Cardiac septum (tissue), 1 donor: ENCODE results near the gene REM2. TPM values are rescaled to one million over a fixed set of nuclear protein-coding genes. Genes with fewer than 3 reads are reported as not detected.
A peak's percentile ranks its signal among the peaks of the same experiment; 100 is the strongest.

Experiments
- DNase-seq: peaks from one replicate; pipeline ENCODE4 v3.0.0-alpha.2; 2020; ENCODE audit warnings: low spot score
- intact Hi-C: fragments of 100-400 bp; cut with DNase I; formaldehyde crosslinking; loops from one replicate; pipeline ENCODE4 v1.14.0; 2022
- total RNA-seq: library from RNA; stranded (reverse); fragmentation: NEBNext Ultra II Directional; extraction: Animal tissue kit (Norgen Biotek cat#: 25700); gene quantifications from one replicate; pipeline ENCODE4 v1.2.1, GENCODE V29; 2021
- donor health status: DM: no; HTN: no; CAD: no.

The REM2 gene
- total RNA-seq, 1 donor from 2014 or later = 0.19 TPM

- intact Hi-C loops = loop anchor here (1.0 to 5.0 kb wide), 2 partner anchors 46 to 111 kb away; partner anchors contain the start of genes AJUBA and RBM23
- DNase-seq = no peak
Measured at GRCh38 chr14:22870811-22871223, 12.2 kb upstream of the REM2 start.

GRCh38 chr14:22871224-22872032 lies 11.6 kb upstream of the REM2 start, which contains the start of gene LRP10:
Gene LRP10, plus strand, starts transcription at chr14:22871740. Its CDS starts 564 bp downstream, at chr14:22872304.
- intact Hi-C loops = loop anchor here (1.0 to 5.0 kb wide), 2 partner anchors 46 to 111 kb away; partner anchors contain the start of genes AJUBA and RBM23
- peak; percentile 97 for DNase-seq

GRCh38 chr14:22872033-22872832 lies 10.8 kb upstream of the REM2 start:
- DNase-seq = peak; percentile 92
- intact Hi-C loops = loop anchor here (5.0 kb wide), 1 partner anchor 45 kb away; the partner anchor contains the start of gene RBM23

GRCh38 chr14:22872833-22873520 lies 10.0 kb upstream of the REM2 start:
- intact Hi-C loops = loop anchor here (5.0 kb wide), 1 partner anchor 44 kb away; the partner anchor contains the start of gene RBM23
- DNase-seq = no peak

GRCh38 chr14:22875003-22875747 lies 7.8 kb upstream of the REM2 start:
- no peak for DNase-seq
- intact Hi-C loops = no loop called here

GRCh38 chr14:22875748-22876319 lies 7.2 kb upstream of the REM2 start:
- DNase-seq = no peak
- intact Hi-C loops = no loop called here

- intact Hi-C loops = no loop called here
- no peak for DNase-seq
Measured at GRCh38 chr14:22877000-22877501, 6.0 kb upstream of the REM2 start.

GRCh38 chr14:22878271-22879246 lies 4.5 kb upstream of the REM2 start:
- intact Hi-C loops = no loop called here
- no peak for DNase-seq

- intact Hi-C loops = no loop called here
- no peak for DNase-seq
Measured at GRCh38 chr14:22882064-22882463, 958 bp upstream of the REM2 start.

GRCh38 chr14:22882529-22883172 lies 371 bp upstream of the REM2 start:
- intact Hi-C loops = no loop called here
- DNase-seq = no peak

- DNase-seq = no peak
- intact Hi-C loops = no loop called here
Measured at GRCh38 chr14:22884076-22884737, 1.2 kb downstream of the REM2 start.

GRCh38 chr14:22884738-22885523 lies 1.9 kb downstream of the REM2 start:
- DNase-seq = no peak
- intact Hi-C loops = no loop called here

- intact Hi-C loops = no loop called here
- DNase-seq = no peak
Measured at GRCh38 chr14:22885975-22886374, 3.0 kb downstream of the REM2 start.

- intact Hi-C loops = no loop called here
Measured at GRCh38 chr14:22886500-22887259, 3.7 kb downstream of the REM2 start.

More at GRCh38 chr14:22886500-22887259, 3.7 kb downstream of the REM2 start:
- DNase-seq = peak; percentile 83
